HepG2 (cell line): Measurements from ENCODE around the gene GNAI2. TPM values are rescaled to one million over a fixed set of nuclear protein-coding genes. Genes with fewer than 3 reads are reported as not detected.
A peak's percentile ranks its signal among the peaks of the same experiment; 100 is the strongest.
"Not testable (repeated sequence)": the region's sequence is repeated elsewhere in the genome, so short reads cannot be mapped to it uniquely, and the experiment has no call there.

Experiments
- ATAC-seq: fragments of 200-7000 bp; cut with Tn5 transposase; 3 replicates; pipeline ENCODE4 v1.9.1; 2020; ENCODE audit warnings: mild to moderate bottlenecking, moderate library complexity
- BruUV-seq: library from RNA; stranded (reverse); fragments of 400-500 nt; replicated peaks from 2 replicates; lab custom pipeline; 2021; lab: Mats Ljungman, UMichigan
- CTCF ChIA-PET: fragments of 300-600 bp; formaldehyde crosslinking; extraction: SDS; loops from one replicate; lab custom pipeline; 2021; ENCODE audit warnings: low total read pairs, inconsistent platforms, low intra/inter-chr PET ratio; lab: Yijun Ruan, JAX
- POLR2A ChIA-PET: fragments of 350-600 bp; sonication (Branson Sonifier 250); formaldehyde crosslinking; loops from one replicate; lab custom pipeline; 2020; ENCODE audit warnings: antibody characterized with exemption, inconsistent platforms; lab: Yijun Ruan, JAX
- DNase-seq: peaks from one replicate; pipeline ENCODE4 v3.0.0-alpha.2; 2015; ENCODE audit warnings: low spot score
- FAIRE-seq: peaks from 3 replicates; lab custom pipeline; 2011; peaks lifted over from hg19 to GRCh38; lab: Jason Lieb, UNC
- H2AFZ ChIP-seq: one replicate; pipeline ENCODE4 v1.6.1; 2011; ENCODE audit warnings: low read length, inconsistent platforms
- H3K27ac ChIP-seq: fragments of 300-600 bp; 3 replicates; pipeline ENCODE4 v1.8.0; 2011; ENCODE audit warnings: mixed run types, mild to moderate bottlenecking, mixed read lengths, low read length, inconsistent platforms; ENCODE audit not compliant: insufficient read depth; ENCODE audit errors: extremely low read length
- H3K27me3 ChIP-seq, 2 experiments: fragments of 200-600 bp in 1 of 2; 2 replicates in 1 of 2; 3 replicates in 1 of 2; pipeline versions ENCODE4 v1.6.0 to v1.8.0; 2011; ENCODE audit warnings: low read length in 2 of 2, mild to moderate bottlenecking in 2 of 2, moderate library complexity in 2 of 2, inconsistent platforms in 1 of 2; ENCODE audit not compliant: insufficient read depth in 2 of 2, control insufficient read depth in 1 of 2
- H3K36me3 ChIP-seq, 2 experiments: fragments of 200-600 bp in 1 of 2; replicated peaks in 1 of 2; 2 replicates in 1 of 2; 3 replicates in 1 of 2; pipeline versions ENCODE4 v1.5.1 to v1.8.0; 2011; ENCODE audit warnings: low read length in 2 of 2, inconsistent platforms in 1 of 2; ENCODE audit not compliant: insufficient read depth in 2 of 2, control insufficient read depth in 1 of 2
- H3K4me1 ChIP-seq: 2 replicates; pipeline ENCODE4 v1.5.1; 2012; ENCODE audit warnings: low read length, inconsistent platforms; ENCODE audit not compliant: insufficient read depth
- H3K4me2 ChIP-seq: 2 replicates; pipeline ENCODE4 v1.6.0; 2011; ENCODE audit warnings: low read depth, low read length, inconsistent platforms
- H3K4me3 ChIP-seq, 3 experiments: fragments of 200-600 bp in 1 of 3; sonication (generic), shearing (Covaris generic) in 1 of 3; replicated peaks in 1 of 3; 2 replicates each; pipeline ENCODE4 v1.5.1; 2011 to 2016; ENCODE audit warnings: low read length in 3 of 3, inconsistent platforms in 2 of 3, low read depth in 2 of 3, mild to moderate bottlenecking in 2 of 3, control low read depth in 1 of 3, mixed read lengths in 1 of 3; ENCODE audit not compliant: insufficient read depth in 1 of 3
- H3K79me2 ChIP-seq: one replicate; pipeline ENCODE4 v1.6.1; 2011; ENCODE audit warnings: low read length, inconsistent platforms; ENCODE audit not compliant: insufficient read depth
- H3K9ac ChIP-seq: 2 replicates; pipeline ENCODE4 v1.6.0; 2011; ENCODE audit warnings: mild to moderate bottlenecking, low read depth, low read length, inconsistent platforms; ENCODE audit not compliant: insufficient read depth
- H3K9me3 ChIP-seq: 2 replicates; pipeline ENCODE4 v1.5.1; 2012; ENCODE audit warnings: mild to moderate bottlenecking, low read length
- H4K20me1 ChIP-seq: 2 replicates; pipeline ENCODE4 v1.6.0; 2011; ENCODE audit warnings: inconsistent platforms, mild to moderate bottlenecking, low read length, moderate library complexity; ENCODE audit not compliant: insufficient read depth
- HMGXB4 ChIP-seq, 2 experiments: sonication (generic) in 1 of 2; formaldehyde crosslinking in 1 of 2; IDR thresholded peaks; 2 replicates each; pipeline versions ENCODE4 v1.4.0 to v1.6.1; 2018 to 2020; ENCODE audit warnings: missing genetic modification reagents in 2 of 2, borderline replicate concordance in 1 of 2, low read depth in 1 of 2, mild to moderate bottlenecking in 1 of 2, missing biosample characterization in 1 of 2
- ZNF713 ChIP-seq: sonication (generic); formaldehyde crosslinking; IDR thresholded peaks from 2 replicates; pipeline ENCODE4 v1.4.0; 2020; ENCODE audit warnings: mild to moderate bottlenecking, missing genetic modification reagents
- WGBS: methylation state at CpG from one replicate; pipeline ENCODE4 v1.1.6; 2017; ENCODE audit warnings: low lambda C conversion rate; 5-methylcytosine and 5-hydroxymethylcytosine counted together
- in situ Hi-C: cut with HindIII; loops from 2 replicates; pipeline ENCODE4 v1.10.0; 2017; ENCODE audit warnings: low pct_unique_long_range_greater_than_20kb; ENCODE audit not compliant: extremely low pct_ligation_motif_present
- intact Hi-C: fragments of 100-400 bp; cut with micrococcal nuclease; formaldehyde crosslinking; loops from one replicate; pipeline ENCODE4 v1.10.0; 2022; ENCODE audit not compliant: unreplicated experiment
- polyA plus RNA-seq, 8 experiments: library from polyadenylated mRNA; depleted of rRNA in 3 of 8; stranded (reverse) in 7 of 8; unstranded in 1 of 8; fragments of >200 nt; fragmentation: Illumina TruSeq in 4 of 8; extraction: Trizol in 4 of 8; gene quantifications; 2 replicates each; pipeline versions ENCODE4 v1.2.1 to v1.2.3, GENCODE V29; 2011 to 2016; ENCODE audit warnings: low read depth in 4 of 8, missing spikeins in 1 of 8, mixed read lengths in 1 of 8; ENCODE audit not compliant: insufficient read depth in 1 of 8
- total RNA-seq, 5 experiments: library from RNA; depleted of rRNA; stranded (reverse); fragments of >200 nt; fragmentation: Illumina TruSeq; extraction: Trizol; gene quantifications; 2 replicates each; pipeline ENCODE4 v1.2.3, GENCODE V29; 2016; ENCODE audit warnings: low read depth in 1 of 5
- TF ChIP-seq, protein P1 (sequence below): fragments of 450-650 bp; IDR thresholded peaks from 2 replicates; pipeline ENCODE4 v1.6.1; 2016
- TF ChIP-seq, protein P2 (sequence below): sonication (generic); formaldehyde crosslinking; conservative IDR thresholded peaks from 2 replicates; pipeline ENCODE4 v1.8.1; 2023; ENCODE audit warnings: missing genetic modification reagents
- TF ChIP-seq, protein P3 (sequence below): sonication (generic); formaldehyde crosslinking; IDR thresholded peaks from 2 replicates; pipeline ENCODE4 v1.5.0; 2020; ENCODE audit warnings: missing genetic modification reagents

Gene GNAI2
- total and polyA plus RNA-seq, 2 of the 13 experiments (the other 11 are each of a cell fraction or from before 2014, with no cell fraction given) = 51.1 to 66.2 TPM

DNA sequence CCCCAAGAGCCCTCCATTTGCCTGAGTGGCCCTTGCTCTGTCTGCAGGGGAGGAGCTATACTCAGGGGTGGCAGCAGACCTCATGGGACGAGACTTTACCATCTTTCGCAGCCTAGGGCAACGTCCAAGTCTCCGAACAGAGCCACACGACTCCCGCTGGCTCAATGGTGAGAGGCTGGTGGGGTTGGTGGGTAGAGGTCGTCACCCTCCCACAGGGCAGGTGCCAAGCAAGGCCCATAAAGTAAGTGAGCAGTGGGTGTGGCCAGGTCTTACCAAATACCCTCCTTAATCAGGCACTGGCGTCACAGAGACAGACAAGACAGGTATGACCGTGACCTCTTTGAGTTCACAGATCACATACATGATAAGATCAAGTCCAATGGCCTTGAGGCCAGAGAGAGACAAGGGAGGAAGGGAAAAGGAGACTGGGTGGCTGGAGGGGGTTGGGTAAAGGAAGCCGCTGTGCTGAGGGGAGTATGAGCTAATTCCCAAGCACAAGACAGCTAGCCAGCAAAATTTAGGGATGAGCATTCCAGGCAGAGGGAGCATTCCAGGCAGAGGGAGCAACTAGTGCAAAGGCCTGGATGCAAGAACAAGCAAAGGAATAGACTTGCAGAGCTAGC, 35.4 kb downstream of the GNAI2 start (continued):
- TF ChIP-seq, protein P1, sequence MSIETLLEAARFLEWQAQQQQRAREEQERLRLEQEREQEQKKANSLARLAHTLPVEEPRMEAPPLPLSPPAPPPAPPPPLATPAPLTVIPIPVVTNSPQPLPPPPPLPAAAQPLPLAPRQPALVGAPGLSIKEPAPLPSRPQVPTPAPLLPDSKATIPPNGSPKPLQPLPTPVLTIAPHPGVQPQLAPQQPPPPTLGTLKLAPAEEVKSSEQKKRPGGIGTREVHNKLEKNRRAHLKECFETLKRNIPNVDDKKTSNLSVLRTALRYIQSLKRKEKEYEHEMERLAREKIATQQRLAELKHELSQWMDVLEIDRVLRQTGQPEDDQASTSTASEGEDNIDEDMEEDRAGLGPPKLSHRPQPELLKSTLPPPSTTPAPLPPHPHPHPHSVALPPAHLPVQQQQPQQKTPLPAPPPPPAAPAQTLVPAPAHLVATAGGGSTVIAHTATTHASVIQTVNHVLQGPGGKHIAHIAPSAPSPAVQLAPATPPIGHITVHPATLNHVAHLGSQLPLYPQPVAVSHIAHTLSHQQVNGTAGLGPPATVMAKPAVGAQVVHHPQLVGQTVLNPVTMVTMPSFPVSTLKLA = no peak
- TF ChIP-seq, all 625 proteins: peak for 99

DNA sequence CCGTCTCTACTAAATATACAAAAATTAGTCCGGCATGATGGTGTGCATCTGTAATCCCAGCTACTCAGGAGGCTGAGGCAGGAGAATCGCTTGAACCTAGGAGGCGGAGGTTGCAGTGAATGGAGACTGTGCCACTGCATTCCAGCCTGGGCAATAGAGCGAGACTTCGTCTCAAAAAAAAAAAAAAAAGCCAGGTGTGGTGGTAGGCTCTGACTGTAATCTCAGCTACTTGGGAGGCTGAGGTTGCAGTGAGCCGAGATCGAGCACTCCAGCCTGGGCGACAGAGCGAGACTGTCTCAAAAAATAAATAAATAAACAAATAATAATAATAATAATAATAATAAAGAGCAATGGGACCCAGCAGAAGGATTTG, 36.5 kb downstream of the GNAI2 start:
- in situ Hi-C loops = loop anchor here (5.0 to 10.0 kb wide), 2 partner anchors 45 to 78 kb away; partner anchors contain the start of gene GNAT1
- DNase-seq, H3K27me3 ChIP-seq, H3K9ac ChIP-seq, ATAC-seq, H4K20me1 ChIP-seq, H3K9me3 ChIP-seq, FAIRE-seq, H3K4me3 ChIP-seq, H2AFZ ChIP-seq, BruUV-seq: not testable (repeated sequence)
- intact Hi-C loops = loop anchor here (5.0 kb wide), 2 partner anchors 45 to 80 kb away; partner anchors contain the start of gene GNAT1
- ChIA-PET POLR2A (interaction anchor here (1.8 to 5.5 kb wide), 4 partner anchors 11 to 77 kb away, joined by 5 to 155 read pairs (median 27); partner anchors contain the start of gene IFRD2), CTCF (interaction anchor here (0.7 to 6.4 kb wide), 4 partner anchors 13 to 48 kb away, joined by 3 to 81 read pairs (median 34); no protein-coding TSS in a partner anchor)
- WGBS = 93% methylated on average over 10 of the region's 10 CpGs
- Histone ChIP-seq H3K79me2 (peaks cover 33% of the 10 kb centered on the region), H3K27ac (peak overlapping the region; percentile 88), H3K36me3 (peaks cover 11 to 27% of the 10 kb centered on the region in 2 experiments), H3K4me2 (peak overlapping the region; percentile 98; the same call in 1 of the 2 replicates), H3K4me1 (peaks cover 59% of the 10 kb centered on the region)
- TF ChIP-seq, protein P2, sequence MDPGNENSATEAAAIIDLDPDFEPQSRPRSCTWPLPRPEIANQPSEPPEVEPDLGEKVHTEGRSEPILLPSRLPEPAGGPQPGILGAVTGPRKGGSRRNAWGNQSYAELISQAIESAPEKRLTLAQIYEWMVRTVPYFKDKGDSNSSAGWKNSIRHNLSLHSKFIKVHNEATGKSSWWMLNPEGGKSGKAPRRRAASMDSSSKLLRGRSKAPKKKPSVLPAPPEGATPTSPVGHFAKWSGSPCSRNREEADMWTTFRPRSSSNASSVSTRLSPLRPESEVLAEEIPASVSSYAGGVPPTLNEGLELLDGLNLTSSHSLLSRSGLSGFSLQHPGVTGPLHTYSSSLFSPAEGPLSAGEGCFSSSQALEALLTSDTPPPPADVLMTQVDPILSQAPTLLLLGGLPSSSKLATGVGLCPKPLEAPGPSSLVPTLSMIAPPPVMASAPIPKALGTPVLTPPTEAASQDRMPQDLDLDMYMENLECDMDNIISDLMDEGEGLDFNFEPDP (CRISPR knock-in tag) = 0 out of 2 replicates have a peak, but pooled peaks have one; percentile 68
- 0 out of 2 replicates have a peak, but pooled peaks have one; percentile 1 for TF ChIP-seq ZNF713 (CRISPR knock-in tag)
- 0 out of 4 replicates have a peak, but pooled peaks of 1 of the 2 experiments have one; percentile 1 for TF ChIP-seq HMGXB4 (CRISPR knock-in tag; IDR thresholded peaks at IDR 0.05; ENCODE audit: borderline replicate concordance in 1 of 2, low read depth in 1 of 2)
- TF ChIP-seq, protein P3, sequence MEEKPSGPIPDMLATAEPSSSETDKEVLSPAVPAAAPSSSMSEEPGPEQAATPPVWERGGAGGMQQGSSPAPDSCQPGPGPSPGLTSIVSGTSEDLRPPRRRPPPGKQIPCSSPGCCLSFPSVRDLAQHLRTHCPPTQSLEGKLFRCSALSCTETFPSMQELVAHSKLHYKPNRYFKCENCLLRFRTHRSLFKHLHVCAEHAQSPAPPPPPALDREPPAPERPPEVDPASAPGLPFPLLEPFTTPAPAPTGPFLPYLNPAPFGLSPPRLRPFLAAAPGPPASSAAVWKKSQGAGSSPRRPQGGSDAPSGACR (CRISPR knock-in tag) = 0 out of 2 replicates have a peak, but pooled peaks have one; percentile 5
